Ectodermal cell (in vitro differentiated cells): ENCODE measurements around the gene FANCL.
"Not testable (repeated sequence)": the region's sequence is repeated elsewhere in the genome, so short reads cannot be mapped to it uniquely, and the experiment has no call there.

Source experiments
- H3K27ac ChIP-seq: 2 replicates; pipeline ENCODE4 v1.7.0; 2013; ENCODE audit warnings: mild to moderate bottlenecking, low read depth, low read length; ENCODE audit not compliant: insufficient read depth, poor library complexity, severe bottlenecking
- H3K27me3 ChIP-seq: 2 replicates; pipeline ENCODE4 v1.7.0; 2013; ENCODE audit warnings: mild to moderate bottlenecking, low read length; ENCODE audit not compliant: insufficient read depth, control insufficient read depth, poor library complexity, severe bottlenecking
- H3K36me3 ChIP-seq: one replicate; pipeline ENCODE4 v1.7.0; 2013; ENCODE audit warnings: low read length; ENCODE audit not compliant: control insufficient read depth, insufficient read depth
- H3K4me1 ChIP-seq: one replicate; pipeline ENCODE4 v1.7.0; 2013; ENCODE audit warnings: low read length; ENCODE audit not compliant: control insufficient read depth, insufficient read depth
- H3K4me3 ChIP-seq: 2 replicates; pipeline ENCODE4 v1.7.0; 2013; ENCODE audit warnings: low read depth, low read length, control low read depth; ENCODE audit not compliant: insufficient read depth
- H3K9me3 ChIP-seq: 2 replicates; pipeline ENCODE4 v1.7.0; 2013; ENCODE audit warnings: mild to moderate bottlenecking, low read length, moderate library complexity; ENCODE audit not compliant: control insufficient read depth
- WGBS, 2 experiments: methylation state at CpG; one replicate each; pipeline ENCODE4 v1.1.7; 2013; ENCODE audit warnings: missing lambda C conversion rate in 2 of 2; 5-methylcytosine and 5-hydroxymethylcytosine counted together

FANCL gene

GRCh38 chr2:58207189-58207588 lies 33.9 kb downstream of the FANCL start:
- Histone ChIP-seq H3K4me3 (no peak overlapping the region), H3K9me3 (no peaks in the 10 kb centered on the region), H3K27me3 (no peaks in the 10 kb centered on the region), H3K36me3 (peaks cover 21% of the 10 kb centered on the region), H3K4me1 (no peaks in the 10 kb centered on the region), H3K27ac (no peak overlapping the region)
- 17 to 30% methylated on average over 1 to 3 of the region's 3 CpGs for WGBS, 2 experiments

DNA sequence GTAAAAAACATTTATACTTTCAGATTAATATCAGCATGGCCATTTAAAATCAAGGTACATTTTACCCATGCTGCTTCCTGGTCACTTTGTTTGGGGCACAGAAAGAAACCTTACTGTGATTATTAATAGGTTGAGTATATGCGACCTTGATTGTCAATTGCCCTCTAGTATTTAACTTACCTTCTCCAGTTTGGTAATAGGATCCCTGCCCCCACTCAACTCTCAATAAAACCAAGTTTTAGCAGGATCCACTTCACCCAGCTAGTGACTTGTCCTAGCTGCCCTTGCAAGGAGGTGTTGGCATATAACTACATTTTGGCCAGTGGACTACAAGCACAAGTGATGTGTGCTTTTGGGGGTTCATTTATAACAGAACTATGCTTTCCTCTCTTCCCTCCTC lies 34.3 kb downstream of the FANCL start:
- H3K36me3 ChIP-seq = peaks cover 18% of the 10 kb centered on the region
- no peaks in the 10 kb centered on the region for H3K4me1 ChIP-seq
- WGBS, 2 experiments = 93 to 100% methylated on average over 1 of the region's 1 CpG
- no peaks in the 10 kb centered on the region for H3K27me3 ChIP-seq
- no peaks in the 10 kb centered on the region for H3K9me3 ChIP-seq
- no peak overlapping the region for H3K4me3 ChIP-seq
- no peak overlapping the region for H3K27ac ChIP-seq

DNA sequence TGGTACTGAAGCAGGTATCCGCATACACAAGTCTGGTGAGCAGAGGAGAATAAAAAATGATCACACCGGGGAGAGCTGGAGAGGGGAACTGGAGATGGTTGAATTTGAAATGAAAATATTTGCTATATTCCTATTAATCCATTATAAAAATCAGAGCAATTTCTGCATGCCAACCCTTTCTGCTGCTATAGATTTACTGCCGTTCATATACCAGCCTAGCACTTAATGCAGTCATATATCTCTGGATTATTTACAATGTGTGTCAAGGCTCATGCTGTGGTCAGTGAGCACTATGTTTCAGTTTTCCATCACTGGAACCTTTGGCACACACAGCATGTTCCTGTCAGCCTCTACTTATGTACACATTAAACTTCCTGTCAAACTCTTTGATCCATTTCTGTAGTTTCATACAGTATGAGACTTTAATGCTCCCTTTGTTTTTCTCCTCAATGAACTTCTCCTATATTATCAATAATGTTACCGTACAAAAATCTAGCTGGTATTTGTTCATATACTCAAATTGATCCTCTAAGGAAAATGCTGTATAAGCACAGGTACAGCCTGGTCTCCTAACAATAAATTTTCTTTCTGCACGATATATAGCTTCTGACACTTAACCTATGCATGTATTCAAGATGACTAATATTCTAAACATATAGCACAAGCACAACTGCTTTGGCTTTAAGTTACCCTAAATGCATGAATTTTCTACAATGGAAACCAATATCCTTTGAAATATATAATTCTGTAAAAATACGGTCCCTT lies 36.7 kb downstream of the FANCL start:
- Histone ChIP-seq H3K36me3 (no peaks in the 10 kb centered on the region), H3K27ac (no peak overlapping the region), H3K9me3 (no peaks in the 10 kb centered on the region), H3K4me1 (no peaks in the 10 kb centered on the region), H3K27me3 (no peaks in the 10 kb centered on the region), H3K4me3 (no peak overlapping the region)
- WGBS, 2 experiments = 93 to 97% methylated on average over 5 to 6 of the region's 6 CpGs

- peaks cover 1% of the 10 kb centered on the region for H3K36me3 ChIP-seq
- no peaks in the 10 kb centered on the region for H3K27me3 ChIP-seq
These were observed 38.1 kb downstream of the FANCL start for GRCh38 chr2:58203018-58203417.

DNA sequence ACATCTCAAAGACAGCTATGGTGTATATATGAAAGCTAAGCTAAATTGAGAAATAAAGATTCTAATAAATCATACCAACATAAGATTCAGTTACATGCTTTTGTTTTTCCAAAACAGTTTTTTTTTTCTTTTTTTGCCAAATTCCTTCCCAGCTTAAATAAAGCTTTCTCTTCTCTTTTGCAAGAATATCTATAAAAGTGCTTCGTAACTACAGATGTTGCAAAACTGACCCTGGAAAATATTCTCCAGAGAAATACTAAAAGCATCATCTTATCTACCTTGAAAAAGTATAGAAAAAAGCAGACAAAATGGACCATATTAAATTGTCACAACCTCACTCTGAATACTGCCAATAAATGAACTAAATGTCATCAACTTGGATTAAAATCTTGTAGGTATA lies 38.7 kb downstream of the FANCL start:
- Histone ChIP-seq H3K27ac (no peak overlapping the region), H3K4me1 (no peaks in the 10 kb centered on the region), H3K36me3 (peaks cover 4% of the 10 kb centered on the region), H3K4me3 (no peak overlapping the region), H3K9me3 (no peaks in the 10 kb centered on the region), H3K27me3 (no peaks in the 10 kb centered on the region)
- 100% methylated on average over 1 of the region's 1 CpG for WGBS, 2 experiments

More at GRCh38 chr2:58203018-58203417, 38.1 kb downstream of the FANCL start:
- Histone ChIP-seq H3K9me3 (no peaks in the 10 kb centered on the region), H3K4me3 (no peak overlapping the region), H3K27ac (no peak overlapping the region), H3K4me1 (no peaks in the 10 kb centered on the region)

GRCh38 chr2:58197894-58198293 lies 43.2 kb downstream of the FANCL start:
- Histone ChIP-seq H3K4me1 (no peaks in the 10 kb centered on the region), H3K27me3 (no peaks in the 10 kb centered on the region), H3K9me3 (no peaks in the 10 kb centered on the region), H3K4me3 (no peak overlapping the region), H3K36me3 (peaks cover 4% of the 10 kb centered on the region), H3K27ac (no peak overlapping the region)
- WGBS, 2 experiments = 93 to 94% methylated on average over 1 to 2 of the region's 2 CpGs

DNA sequence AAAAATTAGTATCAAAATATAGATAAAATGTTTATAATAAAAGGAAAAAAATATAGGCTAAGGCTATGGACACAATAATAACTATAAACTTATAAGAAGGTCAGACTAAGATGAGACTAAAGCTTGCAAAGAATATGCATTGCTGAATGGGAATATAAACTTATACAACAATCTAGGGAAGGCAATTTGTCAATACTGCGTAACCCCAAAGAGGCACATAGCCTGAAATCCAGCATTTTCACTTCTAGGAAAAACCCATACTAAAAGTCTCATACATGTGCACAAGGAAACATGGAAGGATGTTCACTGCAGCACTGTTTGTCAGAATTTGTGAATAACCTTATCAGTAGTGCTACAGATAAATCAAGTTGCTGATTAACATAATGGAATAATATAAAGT lies 45.5 kb downstream of the FANCL start:
- Histone ChIP-seq H3K36me3 (peaks cover 4% of the 10 kb centered on the region), H3K27ac (no peak overlapping the region), H3K4me1 (no peaks in the 10 kb centered on the region), H3K4me3 (no peak overlapping the region), H3K9me3 (no peaks in the 10 kb centered on the region), H3K27me3 (no peaks in the 10 kb centered on the region)
- WGBS, 2 experiments = 90 to 100% methylated on average over 1 of the region's 1 CpG

DNA sequence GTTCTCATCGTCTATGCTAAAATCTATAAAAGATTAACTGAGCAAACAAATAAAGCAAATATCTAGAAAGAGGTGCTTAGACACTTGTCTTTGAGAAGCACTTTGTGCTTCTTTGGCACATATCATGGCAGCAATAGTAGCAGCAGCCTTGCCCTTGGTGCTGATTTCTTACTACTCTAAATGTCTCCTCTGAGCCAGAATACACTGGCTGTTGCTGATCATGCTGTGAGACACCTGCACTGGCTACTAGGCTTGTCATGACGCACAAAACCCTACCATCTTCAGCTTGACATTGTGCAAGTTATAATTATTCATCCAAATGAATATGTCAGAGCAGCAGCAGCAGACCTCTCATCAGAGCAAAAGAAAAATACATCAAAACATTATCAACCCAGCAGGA lies 46.7 kb downstream of the FANCL start:
- no peak overlapping the region for H3K27ac ChIP-seq
- H3K4me3 ChIP-seq = no peak overlapping the region
- H3K36me3 ChIP-seq = peaks cover 4% of the 10 kb centered on the region
- no peaks in the 10 kb centered on the region for H3K9me3 ChIP-seq
- 89 to 93% methylated on average over 1 to 2 of the region's 2 CpGs for WGBS, 2 experiments
- no peaks in the 10 kb centered on the region for H3K4me1 ChIP-seq
- no peaks in the 10 kb centered on the region for H3K27me3 ChIP-seq

DNA sequence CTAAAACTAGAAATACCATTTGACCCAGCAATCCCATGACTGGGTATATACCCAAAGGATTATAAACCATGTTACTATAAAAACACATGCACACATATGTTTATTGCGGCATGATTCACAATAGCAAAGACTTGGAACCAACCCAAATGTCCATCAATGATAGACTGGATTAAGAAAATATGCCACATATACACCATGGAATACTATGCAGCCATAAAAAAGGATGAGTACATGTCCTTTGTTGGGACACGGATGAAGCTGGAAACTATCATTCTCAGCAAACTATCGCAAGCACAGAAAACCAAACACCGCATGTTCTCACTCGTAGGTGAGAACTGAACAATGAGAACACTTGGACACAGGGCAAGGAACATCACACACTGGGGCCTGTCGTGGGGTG lies 54.1 kb downstream of the FANCL start:
- WGBS, 2 experiments = 93 to 97% methylated on average over 6 of the region's 6 CpGs
- H3K4me3 ChIP-seq, H3K4me1 ChIP-seq, H3K9me3 ChIP-seq, H3K27me3 ChIP-seq, H3K27ac ChIP-seq: not testable (repeated sequence)
- H3K36me3 ChIP-seq = peaks cover 10% of the 10 kb centered on the region

- Histone ChIP-seq H3K27ac (no peak overlapping the region), H3K36me3 (peaks cover 10% of the 10 kb centered on the region), H3K4me1 (no peaks in the 10 kb centered on the region), H3K27me3 (no peaks in the 10 kb centered on the region), H3K4me3 (no peak overlapping the region), H3K9me3 (no peaks in the 10 kb centered on the region)
- WGBS, 2 experiments = 94 to 98% methylated on average over 4 of the region's 4 CpGs
These were observed 54.6 kb downstream of the FANCL start for GRCh38 chr2:58186501-58186900.

GRCh38 chr2:58182527-58182926 lies 58.6 kb downstream of the FANCL start:
- WGBS, 2 experiments = 85 to 100% methylated on average over 1 of the region's 1 CpG
- Histone ChIP-seq H3K27me3 (no peaks in the 10 kb centered on the region), H3K4me3 (no peak overlapping the region), H3K27ac (no peak overlapping the region), H3K9me3 (no peaks in the 10 kb centered on the region), H3K4me1 (no peaks in the 10 kb centered on the region), H3K36me3 (no peaks in the 10 kb centered on the region)
